H1 (cell line): ENCODE results near the gene AATK. TPM values are rescaled to one million over a fixed set of nuclear protein-coding genes. Genes with fewer than 3 reads are reported as not detected.
A peak's percentile ranks its signal among the peaks of the same experiment; 100 is the strongest.

Source experiments
- CTCF ChIA-PET: fragments of 300-600 bp; sonication (Branson Sonifier 250); formaldehyde crosslinking; loops from one replicate; lab custom pipeline; 2021; ENCODE audit not compliant: partially characterized antibody; lab: Charles Lee
- POLR2A ChIA-PET: fragments of 300-600 bp; sonication (Branson Sonifier 250); formaldehyde crosslinking; loops from one replicate; lab custom pipeline; 2021; ENCODE audit warnings: inconsistent platforms; ENCODE audit not compliant: partially characterized antibody; lab: Charles Lee
- DNase-seq, 2 experiments: peaks; one replicate each; pipeline versions ENCODE4 v3.0.0 to v3.0.0-alpha.2; 2010 to 2022; ENCODE audit warnings: low spot score in 2 of 2, low read depth in 1 of 2, mixed read lengths in 1 of 2
- FAIRE-seq: peaks from 2 replicates; lab custom pipeline; 2011; peaks lifted over from hg19 to GRCh38; lab: Jason Lieb, UNC
- H2AFZ ChIP-seq: 2 replicates; pipeline ENCODE4 v1.8.1; 2012; ENCODE audit warnings: low read length, inconsistent platforms
- H2AK5ac ChIP-seq: 2 replicates; pipeline ENCODE4 v1.6.1; 2013; ENCODE audit warnings: low read depth, low read length
- H2BK120ac ChIP-seq: replicated peaks from 2 replicates; pipeline ENCODE3; 2013; ENCODE audit warnings: low read depth, low read length, inconsistent platforms
- H2BK12ac ChIP-seq: 2 replicates; pipeline ENCODE4 v1.6.1; 2013; ENCODE audit warnings: low read depth, low read length
- H2BK15ac ChIP-seq: 2 replicates; pipeline ENCODE4 v1.6.1; 2013; ENCODE audit warnings: low read length
- H2BK20ac ChIP-seq: 2 replicates; pipeline ENCODE4 v1.6.1; 2013; ENCODE audit warnings: low read length
- H2BK5ac ChIP-seq: 2 replicates; pipeline ENCODE4 v1.6.1; 2013; ENCODE audit warnings: low read depth, low read length
- H3K14ac ChIP-seq: 2 replicates; pipeline ENCODE4 v1.6.1; 2013; ENCODE audit warnings: inconsistent platforms; ENCODE audit not compliant: insufficient read length
- H3K18ac ChIP-seq: 2 replicates; pipeline ENCODE4 v1.6.1; 2013; ENCODE audit warnings: low read length; ENCODE audit errors: extremely low read depth
- H3K23ac ChIP-seq: 2 replicates; pipeline ENCODE4 v1.6.1; 2013; ENCODE audit warnings: inconsistent platforms; ENCODE audit not compliant: insufficient read length
- H3K23me2 ChIP-seq: 2 replicates; pipeline ENCODE4 v1.6.1; 2013; ENCODE audit warnings: low read depth, low read length
- H3K27ac ChIP-seq: 2 replicates; pipeline ENCODE4 v1.6.1; 2011; ENCODE audit warnings: low read depth, low read length, inconsistent platforms
- H3K27me3 ChIP-seq, 4 experiments: replicated peaks in 1 of 4; 1 replicate in 1 of 4; 2 replicates in 3 of 4; pipeline versions ENCODE4 v1.6.1 to v1.8.1; 2011 to 2013; ENCODE audit warnings: low read length in 3 of 4, mild to moderate bottlenecking in 3 of 4, inconsistent platforms in 2 of 4, mixed read lengths in 2 of 4, moderate library complexity in 1 of 4; ENCODE audit not compliant: control insufficient read depth in 3 of 4, insufficient read depth in 3 of 4; ENCODE audit errors: extremely low read depth in 1 of 4
- H3K36me3 ChIP-seq, 4 experiments: 2 replicates each; pipeline versions ENCODE4 v1.6.1 to v1.8.1; 2011 to 2013; ENCODE audit warnings: mild to moderate bottlenecking in 4 of 4, low read length in 3 of 4, moderate library complexity in 2 of 4, control low read depth in 1 of 4, inconsistent platforms in 1 of 4; ENCODE audit not compliant: insufficient read depth in 4 of 4, control insufficient read depth in 2 of 4
- H3K4ac ChIP-seq: replicated peaks from 2 replicates; pipeline ENCODE3; 2013; ENCODE audit warnings: low read length, low read depth, mixed read lengths, inconsistent platforms; ENCODE audit not compliant: insufficient read length
- H3K4me1 ChIP-seq, 4 experiments: replicated peaks in 1 of 4; 1 replicate in 1 of 4; 2 replicates in 3 of 4; pipeline versions ENCODE4 v1.6.1 to v1.8.1; 2011 to 2013; ENCODE audit warnings: low read length in 3 of 4, inconsistent platforms in 2 of 4, mixed read lengths in 1 of 4; ENCODE audit not compliant: insufficient read depth in 4 of 4, control insufficient read depth in 3 of 4
- H3K4me2 ChIP-seq, 2 experiments: 2 replicates each; pipeline versions ENCODE4 v1.6.1 to v1.8.1; 2011 to 2013; ENCODE audit warnings: low read depth in 2 of 2, low read length in 2 of 2, control low read depth in 1 of 2, inconsistent platforms in 1 of 2, mild to moderate bottlenecking in 1 of 2; ENCODE audit not compliant: insufficient read depth in 1 of 2
- H3K4me3 ChIP-seq, 4 experiments: fragments of 200-600, 300-600 bp in 1 of 4; sonication (generic), shearing (Covaris generic), sonication (Bioruptor Twin) in 1 of 4; 2 replicates each; pipeline versions ENCODE4 v1.5.1 to v1.8.1; 2011 to 2016; ENCODE audit warnings: low read length in 4 of 4, low read depth in 3 of 4, control low read depth in 2 of 4, inconsistent platforms in 2 of 4, mild to moderate bottlenecking in 2 of 4, mixed read lengths in 1 of 4, moderate library complexity in 1 of 4; ENCODE audit not compliant: insufficient read depth in 2 of 4; ENCODE audit errors: extremely low read depth in 1 of 4
- H3K56ac ChIP-seq: replicated peaks from 2 replicates; pipeline ENCODE3; 2013; ENCODE audit warnings: low read depth, mild to moderate bottlenecking, mixed read lengths, low read length, inconsistent platforms; ENCODE audit not compliant: insufficient read length
- H3K79me1 ChIP-seq: 2 replicates; pipeline ENCODE4 v1.6.1; 2013; ENCODE audit warnings: low read depth, low read length, control low read depth
- H3K79me2 ChIP-seq, 2 experiments: 2 replicates each; pipeline versions ENCODE4 v1.6.1 to v1.8.1; 2012 to 2013; ENCODE audit warnings: low read length in 2 of 2, mild to moderate bottlenecking in 2 of 2, inconsistent platforms in 1 of 2; ENCODE audit not compliant: insufficient read depth in 2 of 2, control insufficient read depth in 1 of 2
- H3K9ac ChIP-seq, 4 experiments: replicated peaks in 1 of 4; 1 replicate in 1 of 4; 2 replicates in 3 of 4; pipeline versions ENCODE4 v1.6.1 to v1.8.1; 2011 to 2013; ENCODE audit warnings: low read depth in 3 of 4, low read length in 3 of 4, control low read depth in 2 of 4, mild to moderate bottlenecking in 2 of 4, moderate library complexity in 2 of 4, inconsistent platforms in 1 of 4; ENCODE audit errors: extremely low read depth in 1 of 4
- H3K9me3 ChIP-seq, 2 experiments: 2 replicates each; pipeline versions ENCODE4 v1.6.1 to v1.8.1; 2012 to 2013; ENCODE audit warnings: mild to moderate bottlenecking in 2 of 2, moderate library complexity in 2 of 2, control low read depth in 1 of 2, inconsistent platforms in 1 of 2, low read depth in 1 of 2, low read length in 1 of 2, mixed read lengths in 1 of 2; ENCODE audit not compliant: insufficient read depth in 2 of 2
- H4K20me1 ChIP-seq, 2 experiments: replicated peaks in 1 of 2; 2 replicates each; pipeline versions ENCODE3 to v1.8.1; 2011 to 2013; ENCODE audit warnings: inconsistent platforms in 2 of 2, low read length in 2 of 2, mild to moderate bottlenecking in 1 of 2; ENCODE audit not compliant: insufficient read depth in 2 of 2, control insufficient read depth in 1 of 2
- H4K5ac ChIP-seq: 2 replicates; pipeline ENCODE4 v1.6.1; 2013; ENCODE audit warnings: low read length, low read depth, mixed read lengths, inconsistent platforms; ENCODE audit not compliant: insufficient read length
- H4K8ac ChIP-seq: 2 replicates; pipeline ENCODE4 v1.8.0; 2013; ENCODE audit warnings: mild to moderate bottlenecking, moderate library complexity, low read length, inconsistent platforms; ENCODE audit not compliant: insufficient read depth; ENCODE audit errors: extremely low read depth
- H4K91ac ChIP-seq: replicated peaks from 2 replicates; pipeline ENCODE3; 2013; ENCODE audit warnings: low read length, mixed read lengths, inconsistent platforms; ENCODE audit not compliant: insufficient read length
- E2F6 ChIP-seq: IDR thresholded peaks from 2 replicates; pipeline ENCODE4 v1.6.1; 2012; ENCODE audit warnings: inconsistent platforms
- JUN ChIP-seq: IDR thresholded peaks from 2 replicates; pipeline ENCODE4 v1.6.1; 2011; ENCODE audit warnings: low read depth, mild to moderate bottlenecking, improper control_type of control experiment, low read length
- KDM5A ChIP-seq: fragments of 200-600 bp; IDR thresholded peaks from 2 replicates; pipeline ENCODE4 v1.7.1; 2012; ENCODE audit warnings: mild to moderate bottlenecking, low read length, inconsistent platforms, mixed read lengths
- MAFK ChIP-seq: IDR thresholded peaks from 2 replicates; pipeline ENCODE4 v1.6.1; 2012; ENCODE audit warnings: low read depth, mild to moderate bottlenecking, improper control_type of control experiment, low read length
- NRF1 ChIP-seq: IDR thresholded peaks from 2 replicates; pipeline ENCODE4 v1.6.1; 2011; ENCODE audit warnings: mild to moderate bottlenecking, low read depth, low read length, improper control_type of control experiment
- POLR2AphosphoS5 ChIP-seq: IDR thresholded peaks from 2 replicates; pipeline ENCODE4 v1.6.1; 2011; ENCODE audit warnings: low read depth, low read length
- RFX5 ChIP-seq: IDR thresholded peaks from 2 replicates; pipeline ENCODE4 v1.6.1; 2011; ENCODE audit warnings: low read depth, low read length, improper control_type of control experiment, borderline replicate concordance
- RNF2 ChIP-seq: fragments of 200-900, 300-1000 bp; sonication (generic); IDR thresholded peaks from 2 replicates; pipeline ENCODE4 v1.7.1; 2016; ENCODE audit warnings: borderline replicate concordance, low read depth, mild to moderate bottlenecking, antibody characterized with exemption, low read length; ENCODE audit not compliant: poor library complexity, severe bottlenecking; ENCODE audit errors: missing control alignments
- SIRT6 ChIP-seq: IDR thresholded peaks from one replicate; pipeline ENCODE4 v1.7.1; 2012; ENCODE audit warnings: low read length, inconsistent platforms
- SIX5 ChIP-seq: IDR thresholded peaks from 2 replicates; pipeline ENCODE4 v1.6.1; 2011; ENCODE audit warnings: mild to moderate bottlenecking, low read depth, low read length
- SP2 ChIP-seq: IDR thresholded peaks from 2 replicates; pipeline ENCODE4 v1.6.1; 2012; ENCODE audit warnings: mild to moderate bottlenecking, low read length, inconsistent platforms
- TAF7 ChIP-seq: optimal IDR thresholded peaks from 2 replicates; pipeline ENCODE3; 2011; ENCODE audit warnings: low read depth, mild to moderate bottlenecking, inconsistent platforms, low read length, moderate library complexity, borderline replicate concordance
- WGBS, 2 experiments: shearing (Covaris generic) in 1 of 2; methylation state at CpG; one replicate each; pipeline versions ENCODE4 v1.1.6 to v1.1.7; 2013 to 2015; ENCODE audit warnings: low lambda C conversion rate in 2 of 2, mixed read lengths in 2 of 2, inconsistent platforms in 1 of 2, low coverage in 1 of 2, missing lambda C conversion rate in 1 of 2; ENCODE audit not compliant: insufficient replicate concordance in 2 of 2, insufficient coverage in 1 of 2, insufficient read length in 1 of 2; ENCODE audit errors: extremely low coverage in 1 of 2, missing lambda C conversion rate in 1 of 2; 5-methylcytosine and 5-hydroxymethylcytosine counted together
- polyA plus RNA-seq, 7 experiments: library from polyadenylated mRNA; depleted of rRNA in 3 of 7; stranded (reverse) in 5 of 7; unstranded in 2 of 7; fragments of >200 nt in 5 of 7; fragments of 200-250 nt in 2 of 7; gene quantifications; 1 replicate in 5 of 7; 2 replicates in 1 of 7; 4 replicates in 1 of 7; pipeline versions ENCODE4 v1.2.1 to v1.2.3, GENCODE V29; 2011 to 2013; ENCODE audit warnings: missing spikeins in 2 of 7, mixed read lengths in 2 of 7
- total RNA-seq: library from RNA; stranded (reverse); fragmentation: NEBNext Ultra II Directional; extraction: Animal tissue kit (Norgen Biotek cat#: 25700); gene quantifications from 2 replicates; pipeline ENCODE4 v1.2.1, GENCODE V29; 2021

Gene AATK
- total and polyA plus RNA-seq, 2 of the 8 experiments (the other 6 are each of a cell fraction or from before 2014, with no cell fraction given) = 1.7 to 3.5 TPM

DNA sequence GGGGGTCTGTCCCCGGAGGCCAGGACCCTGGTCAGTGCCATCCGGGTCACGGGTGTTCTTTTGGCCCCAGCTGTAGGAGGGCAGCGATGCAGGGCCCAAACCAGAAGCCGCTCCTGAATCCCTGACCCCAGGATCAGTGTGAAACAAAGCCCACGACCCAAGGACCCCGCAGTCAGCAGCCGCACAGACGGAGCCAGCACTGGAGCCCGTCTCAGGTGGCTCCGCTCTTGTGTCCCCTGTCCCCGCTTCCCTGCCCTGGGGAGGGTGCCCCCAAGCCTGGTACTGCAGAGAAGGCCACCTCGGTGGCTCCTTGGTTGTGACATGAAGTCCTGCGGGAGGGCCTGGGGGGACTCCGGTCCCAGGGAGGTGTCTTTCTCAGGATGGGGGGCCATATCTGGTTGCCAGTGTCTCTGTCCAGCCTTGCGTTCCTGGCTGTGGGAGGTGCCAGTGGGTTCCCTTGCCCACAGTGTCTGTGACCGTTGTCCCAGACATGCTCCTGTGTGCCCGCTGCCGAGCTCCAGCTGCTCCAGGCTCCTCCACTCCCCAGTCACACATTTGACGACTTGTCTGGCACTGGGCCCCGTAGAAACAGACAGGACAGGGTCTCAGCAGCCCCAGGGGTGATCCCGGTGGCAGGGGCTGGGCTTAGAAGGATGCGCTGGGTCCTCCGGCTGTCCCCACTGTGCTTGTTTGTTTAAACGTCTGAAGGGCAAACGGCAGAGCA, 97.4 kb downstream of the AATK start:
- H3K9ac ChIP-seq = no peak overlapping the region
- H3K27me3 ChIP-seq = no peaks in the 10 kb centered on the region
- FAIRE-seq (no peak), DNase-seq (no peak)
- H3K79me1 ChIP-seq = peaks cover 7% of the 10 kb centered on the region; the same call in 1 of the 2 replicates
- H2AK5ac ChIP-seq = no peak overlapping the region
- H2AFZ ChIP-seq = no peak overlapping the region
- no peaks in the 10 kb centered on the region for H3K9me3 ChIP-seq
- no peaks in the 10 kb centered on the region for H3K23me2 ChIP-seq
- peaks cover 1 to 2% of the 10 kb centered on the region in 2 experiments for H4K20me1 ChIP-seq
- H3K4ac ChIP-seq = no peak overlapping the region
- H2BK5ac ChIP-seq = no peak overlapping the region
- ChIA-PET CTCF (interaction anchor here (0.7 to 1.9 kb wide), 5 partner anchors 9 to 31 kb away, joined by 3 to 8 read pairs (median 4); no protein-coding TSS in a partner anchor), POLR2A (no interaction called here)
- H3K56ac ChIP-seq = no peak overlapping the region
- peaks cover 0 to 12% (median 5%) of the 10 kb centered on the region in 4 experiments; a peak in 4 of 7 replicates for H3K4me1 ChIP-seq
- H4K5ac ChIP-seq = no peak overlapping the region
- H3K27ac ChIP-seq = no peak overlapping the region
- no peak overlapping the region for H2BK12ac ChIP-seq
- H3K36me3 ChIP-seq = no peaks in the 10 kb centered on the region
- H3K79me2 ChIP-seq = no peaks in the 10 kb centered on the region
- no peak overlapping the region for H2BK20ac ChIP-seq
- H3K14ac ChIP-seq = no peak overlapping the region
- H3K18ac ChIP-seq = no peak overlapping the region
- no peak overlapping the region for H4K91ac ChIP-seq
- no peak overlapping the region for H2BK120ac ChIP-seq
- H3K23ac ChIP-seq = no peak overlapping the region
- H4K8ac ChIP-seq = peak overlapping the region; percentile 68; the same call in 1 of the 2 replicates
- no peak overlapping the region for H3K4me3 ChIP-seq
- H2BK15ac ChIP-seq = no peak overlapping the region
- 89% methylated on average over 26 of the region's 26 CpGs; no CpG with 5 or more reads in 1 of the 2 experiments for WGBS, 2 experiments
- no peak overlapping the region for H3K4me2 ChIP-seq
- TF ChIP-seq NRF1 = no peak
- TF ChIP-seq KDM5A = no peak
- TF ChIP-seq SIX5 = no peak
- TF ChIP-seq SIRT6 = no peak
- TF ChIP-seq SP2 = no peak
- TF ChIP-seq RFX5 = no peak
- no peak for TF ChIP-seq JUN
- TF ChIP-seq RNF2 = no peak
- no peak for TF ChIP-seq MAFK
- TF ChIP-seq E2F6 = no peak
- no peak for TF ChIP-seq TAF7
- TF ChIP-seq POLR2AphosphoS5 = no peak
